Esophagus muscularis mucosa (tissue), 4 donors: ENCODE results near the gene KCNQ5. TPM values are rescaled to one million over a fixed set of nuclear protein-coding genes. Genes with fewer than 3 reads are reported as not detected.

Experiments
- DNase-seq: peaks from one replicate; pipeline ENCODE4 v3.0.0-alpha.2; 2017; ENCODE audit errors: extremely low spot score
- H3K27ac ChIP-seq, 4 donors: fragments of 200-600 bp; sonication (generic); replicated peaks in 1 of 4; 1 replicate in 3 of 4; 2 replicates in 1 of 4; pipeline ENCODE4 v1.5.1; 2016 to 2019; ENCODE audit warnings: mild to moderate bottlenecking in 1 of 4
- H3K27me3 ChIP-seq, 4 donors: fragments of 200-600 bp; sonication (generic); one replicate each; pipeline versions ENCODE4 v1.5.1 to v1.6.0; 2016 to 2019
- H3K36me3 ChIP-seq, 4 donors: fragments of 200-600 bp; sonication (generic); one replicate each; pipeline ENCODE4 v1.5.1; 2016 to 2019
- H3K4me1 ChIP-seq, 4 donors: fragments of 200-600 bp; sonication (generic); one replicate each; pipeline ENCODE4 v1.5.1; 2016 to 2019
- H3K4me3 ChIP-seq, 4 donors: fragments of 200-600 bp; sonication (generic); 1 replicate in 2 of 4; 2 replicates in 2 of 4; pipeline ENCODE4 v1.5.1; 2016 to 2019; ENCODE audit warnings: mild to moderate bottlenecking in 4 of 4, moderate library complexity in 1 of 4
- H3K9me3 ChIP-seq, 4 donors: fragments of 200-600 bp; sonication (generic); 1 replicate in 3 of 4; 2 replicates in 1 of 4; pipeline ENCODE4 v1.5.1; 2016 to 2019
- EP300 ChIP-seq: sonication (generic); formaldehyde crosslinking; IDR thresholded peaks from one replicate; pipeline ENCODE4 v1.6.1; 2017; ENCODE audit warnings: antibody characterized with exemption
- POLR2A ChIP-seq: fragments of 450-650 bp; IDR thresholded peaks from one replicate; pipeline ENCODE4 v1.6.1; 2017; ENCODE audit warnings: antibody characterized with exemption, moderate library complexity, mild to moderate bottlenecking, low read depth
- POLR2AphosphoS5 ChIP-seq, 2 donors: sonication (generic); formaldehyde crosslinking; IDR thresholded peaks; one replicate each; pipeline ENCODE4 v1.6.1; 2017; ENCODE audit warnings: antibody characterized with exemption in 2 of 2
- WGBS: methylation state at CpG from one replicate; pipeline ENCODE4 v1.1.5; 2018; 5-methylcytosine and 5-hydroxymethylcytosine counted together
- intact Hi-C: fragments of 100-400 bp; cut with DNase I; formaldehyde crosslinking; loops from one replicate; pipeline ENCODE4 v1.15.1; 2023
- total RNA-seq, 4 donors: library from RNA; depleted of rRNA; stranded (reverse); fragments of >200 nt; gene quantifications; one replicate each; pipeline versions ENCODE4 v1.1.0 to v1.2.1, GENCODE V29; 2016
- TF ChIP-seq, protein P1 (sequence below), 3 experiments: fragments of 200-600 bp in 2 of 3; fragments of 450-650 bp in 1 of 3; sonication (generic) in 2 of 3; IDR thresholded peaks; one replicate each; pipeline ENCODE4 v1.5.1; 2017 to 2019; ENCODE audit warnings: antibody characterized with exemption in 3 of 3, mild to moderate bottlenecking in 2 of 3, moderate library complexity in 1 of 3

The KCNQ5 gene
- total RNA-seq, 4 donors from 2014 or later, result 1.2 to 2.2 (median 1.8) TPM

GRCh38 chr6:72930556-72931132, 308.8 kb downstream of the KCNQ5 start:
- Histone ChIP-seq H3K4me3 (no peak overlapping the region), H3K9me3 (no peaks in the 10 kb centered on the region), H3K27ac (no peak overlapping the region), H3K27me3 (no peaks in the 10 kb centered on the region), H3K4me1 (peaks cover 0 to 34% (median 17%) of the 10 kb centered on the region in 4 donors), H3K36me3 (no peaks in the 10 kb centered on the region)
- no peak for TF ChIP-seq POLR2A
- no peak for TF ChIP-seq POLR2AphosphoS5 (IDR thresholded peaks at IDR 0.05)
- TF ChIP-seq EP300, result no peak
- TF ChIP-seq, protein P1, sequence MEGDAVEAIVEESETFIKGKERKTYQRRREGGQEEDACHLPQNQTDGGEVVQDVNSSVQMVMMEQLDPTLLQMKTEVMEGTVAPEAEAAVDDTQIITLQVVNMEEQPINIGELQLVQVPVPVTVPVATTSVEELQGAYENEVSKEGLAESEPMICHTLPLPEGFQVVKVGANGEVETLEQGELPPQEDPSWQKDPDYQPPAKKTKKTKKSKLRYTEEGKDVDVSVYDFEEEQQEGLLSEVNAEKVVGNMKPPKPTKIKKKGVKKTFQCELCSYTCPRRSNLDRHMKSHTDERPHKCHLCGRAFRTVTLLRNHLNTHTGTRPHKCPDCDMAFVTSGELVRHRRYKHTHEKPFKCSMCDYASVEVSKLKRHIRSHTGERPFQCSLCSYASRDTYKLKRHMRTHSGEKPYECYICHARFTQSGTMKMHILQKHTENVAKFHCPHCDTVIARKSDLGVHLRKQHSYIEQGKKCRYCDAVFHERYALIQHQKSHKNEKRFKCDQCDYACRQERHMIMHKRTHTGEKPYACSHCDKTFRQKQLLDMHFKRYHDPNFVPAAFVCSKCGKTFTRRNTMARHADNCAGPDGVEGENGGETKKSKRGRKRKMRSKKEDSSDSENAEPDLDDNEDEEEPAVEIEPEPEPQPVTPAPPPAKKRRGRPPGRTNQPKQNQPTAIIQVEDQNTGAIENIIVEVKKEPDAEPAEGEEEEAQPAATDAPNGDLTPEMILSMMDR (IDR thresholded peaks at IDR 0.05), result no peak
- WGBS, result 91% methylated on average over 5 of the region's 5 CpGs
- no peak for DNase-seq
- intact Hi-C loops, result no loop called here

DNA sequence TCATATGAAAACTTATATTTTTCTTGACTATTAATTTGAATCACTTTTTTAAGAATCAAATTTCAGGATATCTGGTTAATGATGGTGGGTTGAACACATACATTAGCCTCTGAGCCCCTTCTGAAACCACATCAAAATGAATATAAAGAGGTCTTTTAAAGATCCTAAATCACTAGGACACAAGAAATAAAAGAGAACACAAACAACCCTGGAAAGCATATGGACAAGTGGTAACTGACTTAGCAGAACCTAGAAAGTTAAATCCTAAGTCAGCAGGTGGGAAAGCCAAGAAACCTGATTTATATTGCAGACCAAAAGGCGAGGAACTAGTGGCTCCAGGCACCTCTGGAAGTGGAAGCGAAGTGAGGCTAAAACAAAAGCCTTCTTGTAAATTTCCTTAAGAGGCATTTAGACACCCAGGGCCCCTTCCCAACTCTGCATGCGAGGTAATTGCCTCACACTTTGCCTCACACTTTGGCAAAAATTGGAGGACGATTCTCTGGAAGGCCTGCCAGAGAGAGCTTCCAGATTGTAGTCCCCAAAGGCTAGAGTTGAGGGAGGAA, 309.5 kb downstream of the KCNQ5 start:
- TF ChIP-seq POLR2A (no peak), EP300 (no peak), POLR2AphosphoS5 (IDR thresholded peaks at IDR 0.05) (no peak)
- TF ChIP-seq, protein P1 (IDR thresholded peaks at IDR 0.05), result no peak
- no peaks in the 10 kb centered on the region for H3K36me3 ChIP-seq
- WGBS, result 75% methylated on average over 4 of the region's 4 CpGs
- no peak overlapping the region for H3K27ac ChIP-seq
- DNase-seq, result no peak
- no peak overlapping the region for H3K4me3 ChIP-seq
- peaks cover 0 to 26% (median 12%) of the 10 kb centered on the region in 4 donors for H3K4me1 ChIP-seq
- H3K27me3 ChIP-seq, result no peaks in the 10 kb centered on the region
- no peaks in the 10 kb centered on the region for H3K9me3 ChIP-seq
- intact Hi-C loops, result no loop called here

DNA sequence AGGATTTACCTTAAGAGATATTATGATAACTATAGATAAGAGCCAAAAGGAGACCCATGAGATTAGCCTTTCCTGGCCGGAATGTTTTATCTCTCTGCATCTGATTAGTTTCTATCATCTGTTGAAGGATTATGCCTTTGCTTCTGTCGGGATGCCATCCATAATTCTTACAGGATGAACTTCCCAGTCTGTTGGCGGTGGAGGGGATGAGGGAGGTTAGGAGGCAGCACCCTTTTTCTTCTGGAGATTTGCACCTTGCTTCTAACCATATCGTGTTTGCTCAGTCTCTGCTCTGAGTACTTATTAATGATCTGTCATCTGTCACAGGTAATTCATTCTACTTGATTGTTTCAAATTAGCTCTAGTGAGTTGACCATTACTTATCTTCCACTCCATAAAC, 311.4 kb downstream of the KCNQ5 start:
- no peak for DNase-seq
- Histone ChIP-seq H3K4me3 (no peak overlapping the region), H3K4me1 (peaks cover 0 to 9% (median under 1%) of the 10 kb centered on the region in 4 donors), H3K27ac (no peak overlapping the region), H3K36me3 (no peaks in the 10 kb centered on the region), H3K27me3 (no peaks in the 10 kb centered on the region), H3K9me3 (no peaks in the 10 kb centered on the region)
- intact Hi-C loops, result no loop called here
- TF ChIP-seq POLR2AphosphoS5 (IDR thresholded peaks at IDR 0.05) (no peak), POLR2A (no peak), EP300 (no peak)
- TF ChIP-seq, protein P1 (IDR thresholded peaks at IDR 0.05), result no peak
- 83% methylated on average over 4 of the region's 4 CpGs for WGBS

- TF ChIP-seq POLR2A (no peak), EP300 (no peak), POLR2AphosphoS5 (IDR thresholded peaks at IDR 0.05) (no peak)
- TF ChIP-seq, protein P1 (IDR thresholded peaks at IDR 0.05), result no peak
- intact Hi-C loops, result no loop called here
- WGBS, result 89% methylated on average over 4 of the region's 4 CpGs
- no peaks in the 10 kb centered on the region for H3K36me3 ChIP-seq
- H3K4me1 ChIP-seq, result no peaks in the 10 kb centered on the region
- H3K27ac ChIP-seq, result no peak overlapping the region
- no peak for DNase-seq
- no peaks in the 10 kb centered on the region for H3K9me3 ChIP-seq
- H3K4me3 ChIP-seq, result no peak overlapping the region
- H3K27me3 ChIP-seq, result no peaks in the 10 kb centered on the region
Observed at GRCh38 chr6:72936766-72937559, 315.1 kb downstream of the KCNQ5 start.
